Activated CD4-positive, alpha-beta memory T cell treated with anti-CD3 and anti-CD28 coated beads, Interleukin-2, amount 10 ng/mL, durations not matched to agents 7 days and 5 days (primary cell): ENCODE data around the gene RSU1. TPM values are rescaled to one million over a fixed set of nuclear protein-coding genes. Genes with fewer than 3 reads are reported as not detected.

Source experiments
- CTCF ChIA-PET: fragments of 350-600 bp; sonication (Branson Sonifier 250); formaldehyde crosslinking; loops from one replicate; lab custom pipeline; 2021; ENCODE audit warnings: antibody characterized with exemption, inconsistent platforms; lab: Charles Lee
- POLR2A ChIA-PET: fragments of 350-600 bp; sonication (Branson Sonifier 250); formaldehyde crosslinking; loops from one replicate; lab custom pipeline; 2021; ENCODE audit warnings: antibody characterized with exemption; lab: Charles Lee
- DNase-seq: peaks from one replicate; pipeline ENCODE4 v3.0.0-alpha.2; 2020
- H3K27ac Mint-ChIP-seq: one replicate; pipeline ENCODE4 v1.8.0; 2021; ENCODE audit warnings: mild to moderate bottlenecking, mixed read lengths
- H3K27me3 Mint-ChIP-seq: one replicate; pipeline ENCODE4 v1.8.0; 2021; ENCODE audit warnings: mixed read lengths
- H3K36me3 Mint-ChIP-seq: one replicate; pipeline ENCODE4 v1.8.0; 2021; ENCODE audit warnings: low read depth, mixed read lengths
- H3K4me1 Mint-ChIP-seq: one replicate; pipeline ENCODE4 v1.8.0; 2021; ENCODE audit warnings: mixed read lengths
- H3K4me3 Mint-ChIP-seq: one replicate; pipeline ENCODE4 v1.8.0; 2021; ENCODE audit warnings: mild to moderate bottlenecking, mixed read lengths
- H3K9me3 Mint-ChIP-seq: one replicate; pipeline ENCODE4 v1.8.0; 2021; ENCODE audit warnings: mixed read lengths
- total RNA-seq, 2 experiments: library from RNA; stranded (reverse); gene quantifications; one replicate each; pipeline ENCODE4 v1.2.3, GENCODE V29; 2021

Gene RSU1
- total RNA-seq: 10 to 100 TPM; 74.3 to 74.9 TPM

DNA sequence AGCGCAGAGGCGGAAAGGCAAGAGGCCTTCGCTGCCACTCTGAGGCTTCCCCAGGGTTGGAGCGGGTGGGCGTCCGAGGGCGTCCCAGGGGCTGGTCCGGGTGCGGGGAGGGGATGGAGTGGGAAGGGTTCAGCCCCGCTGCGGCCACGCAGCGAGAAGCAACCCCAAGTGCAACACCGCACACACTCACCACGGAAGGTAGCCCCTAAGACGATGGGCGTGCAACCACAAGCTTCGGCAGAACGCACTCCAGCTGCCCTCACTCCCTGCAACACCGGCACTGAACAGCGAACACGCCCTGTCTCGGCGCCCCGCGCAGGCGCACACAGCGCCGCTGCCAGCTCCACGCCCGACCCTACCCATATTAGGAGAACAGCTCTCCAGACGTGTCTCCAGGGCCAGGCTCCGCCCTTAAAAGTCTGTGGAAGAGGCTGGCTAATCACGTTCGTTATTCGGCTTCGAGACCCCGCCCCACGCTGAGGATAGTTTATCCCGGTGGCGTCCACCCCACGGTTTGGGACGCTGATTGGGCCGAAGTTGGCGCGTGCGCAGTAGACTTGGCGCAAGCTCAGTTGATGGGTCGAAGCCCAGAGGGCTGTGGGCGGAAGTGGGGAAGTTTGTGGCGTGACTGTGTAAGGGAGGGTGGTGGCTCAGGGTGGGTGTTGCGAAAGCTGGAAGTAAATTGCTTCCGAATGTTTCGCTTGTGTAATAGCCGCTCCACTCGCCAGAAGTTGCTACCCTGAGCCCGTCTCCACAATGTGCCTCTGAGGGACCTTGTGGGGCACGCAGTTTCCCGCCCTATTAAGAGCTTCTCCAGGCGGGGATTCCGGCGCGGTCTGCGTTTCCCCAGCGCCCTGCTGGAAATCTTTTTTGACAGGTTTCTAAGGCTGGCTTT, at the start of gene RSU1:
RSU1 (minus strand) TSS at position 300 of the 895 bp plus-strand sequence. CDS start 343 bp downstream, outside the sequence.
- DNase-seq: peak; percentile 100
- POLR2A ChIA-PET: interaction anchor here (0.6 to 2.2 kb wide), 31 partner anchors 11 to 957 kb away, joined by 3 to 58 read pairs (median 5); partner anchors contain the start of genes MINDY3, PTER, STAM and TRDMT1
- H3K36me3 Mint-ChIP-seq: peaks cover 34% of the 10 kb centered on the region
- peak within 1 kb of the TSS; percentile 85 for H3K4me3 Mint-ChIP-seq
- H3K27me3 Mint-ChIP-seq: peaks cover 4% of the 10 kb centered on the region
- H3K27ac Mint-ChIP-seq: peak within 1 kb of the TSS; percentile 92
- CTCF ChIA-PET: interaction anchor here (0.6 to 1.8 kb wide), 22 partner anchors 8 to 1295 kb away, joined by 3 to 10 read pairs (median 4); partner anchors contain the start of gene VIM
- peaks cover 40% of the 10 kb centered on the region for H3K4me1 Mint-ChIP-seq
- H3K9me3 Mint-ChIP-seq: peaks cover 13% of the 10 kb centered on the region

DNA sequence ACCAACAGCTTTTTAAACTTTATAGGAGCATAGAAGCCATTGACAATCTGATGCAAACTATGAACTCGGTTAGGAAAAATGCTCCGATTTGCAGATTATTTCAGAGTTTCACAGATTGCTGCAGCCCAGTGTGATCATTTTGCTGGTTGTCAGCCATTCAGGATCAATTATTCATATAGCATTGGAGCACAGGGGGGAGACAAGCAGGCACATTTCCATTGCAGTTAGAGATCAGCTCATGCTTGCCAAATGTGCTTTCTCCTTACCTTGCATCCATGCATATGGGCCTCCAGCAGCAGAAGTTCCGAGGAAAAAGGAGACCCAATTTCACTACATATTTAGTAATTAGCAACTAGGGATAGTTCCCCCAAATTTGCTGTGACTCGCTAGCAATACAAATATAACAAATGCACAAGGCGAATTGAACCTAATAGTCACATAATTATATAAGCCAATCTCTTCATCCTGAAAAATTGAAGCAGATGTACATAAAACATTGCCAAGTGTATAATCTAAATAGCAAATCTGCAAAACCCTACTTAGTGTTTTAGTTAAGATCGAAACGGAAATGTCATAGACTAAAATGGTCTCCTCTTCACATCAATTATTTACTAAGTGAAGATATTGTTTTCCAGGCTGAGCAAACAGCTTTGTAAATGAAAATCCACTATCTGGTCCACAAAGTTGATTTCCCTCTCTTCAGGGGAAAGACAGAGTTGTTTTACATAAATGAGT, 49.5 kb upstream of the RSU1 start:
- Mint-ChIP-seq H3K4me1 (no peaks in the 10 kb centered on the region), H3K4me3 (no peak overlapping the region), H3K27me3 (no peaks in the 10 kb centered on the region), H3K27ac (no peak overlapping the region), H3K9me3 (no peaks in the 10 kb centered on the region), H3K36me3 (no peaks in the 10 kb centered on the region)
- CTCF ChIA-PET: no interaction called here
- POLR2A ChIA-PET: no interaction called here
- no peak for DNase-seq

DNA sequence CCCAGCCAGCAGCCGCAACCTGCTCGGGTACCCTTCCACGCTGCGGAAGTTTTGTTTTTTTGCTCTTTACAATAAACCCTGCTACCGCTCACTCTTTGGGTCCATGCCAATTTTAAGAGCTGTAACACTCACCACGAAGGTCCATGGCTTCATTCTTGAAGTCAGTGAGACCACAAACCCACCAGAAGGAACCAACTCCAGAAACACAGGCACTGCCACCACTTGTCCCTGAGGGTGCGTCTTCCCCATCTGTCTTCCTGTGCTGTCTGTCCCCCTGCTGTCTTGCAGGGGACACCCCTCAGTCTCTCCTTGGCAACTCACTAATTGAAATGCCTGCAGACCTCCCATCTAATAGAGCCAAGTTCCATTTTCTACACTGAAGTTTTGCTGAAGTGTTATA, 48.5 kb upstream of the RSU1 start:
- Mint-ChIP-seq H3K4me1 (no peaks in the 10 kb centered on the region), H3K4me3 (no peak overlapping the region), H3K9me3 (no peaks in the 10 kb centered on the region), H3K27ac (no peak overlapping the region), H3K36me3 (no peaks in the 10 kb centered on the region), H3K27me3 (peaks cover 2% of the 10 kb centered on the region)
- ChIA-PET POLR2A (no interaction called here), CTCF (no interaction called here)
- no peak for DNase-seq

DNA sequence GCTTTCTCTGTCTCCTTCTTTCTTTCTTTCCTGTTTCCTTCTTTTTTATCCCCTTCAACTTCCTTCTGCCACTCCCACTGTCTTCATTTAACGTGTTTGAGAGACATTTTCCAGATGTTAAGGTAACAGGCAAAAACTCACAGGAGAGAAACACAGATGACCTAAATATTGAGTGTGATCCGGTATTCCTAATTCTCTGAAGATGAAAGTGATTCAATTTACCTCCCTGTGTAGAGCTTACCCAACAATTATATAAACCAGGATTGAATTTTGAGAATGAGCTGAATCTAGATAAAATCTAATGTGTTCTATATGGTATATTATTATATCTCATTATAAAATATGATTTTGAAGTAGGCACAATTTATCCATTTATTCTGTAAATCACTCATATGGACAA, 46.5 kb upstream of the RSU1 start:
- H3K4me3 Mint-ChIP-seq: no peak overlapping the region
- ChIA-PET POLR2A (no interaction called here), CTCF (interaction anchor here (0.9 kb wide), 1 partner anchor 36 kb away, joined by 4 read pairs; no protein-coding TSS in a partner anchor)
- no peak overlapping the region for H3K27ac Mint-ChIP-seq
- H3K36me3 Mint-ChIP-seq: no peaks in the 10 kb centered on the region
- H3K27me3 Mint-ChIP-seq: peaks cover 3% of the 10 kb centered on the region
- no peak for DNase-seq
- H3K4me1 Mint-ChIP-seq: no peaks in the 10 kb centered on the region
- no peaks in the 10 kb centered on the region for H3K9me3 Mint-ChIP-seq

DNA sequence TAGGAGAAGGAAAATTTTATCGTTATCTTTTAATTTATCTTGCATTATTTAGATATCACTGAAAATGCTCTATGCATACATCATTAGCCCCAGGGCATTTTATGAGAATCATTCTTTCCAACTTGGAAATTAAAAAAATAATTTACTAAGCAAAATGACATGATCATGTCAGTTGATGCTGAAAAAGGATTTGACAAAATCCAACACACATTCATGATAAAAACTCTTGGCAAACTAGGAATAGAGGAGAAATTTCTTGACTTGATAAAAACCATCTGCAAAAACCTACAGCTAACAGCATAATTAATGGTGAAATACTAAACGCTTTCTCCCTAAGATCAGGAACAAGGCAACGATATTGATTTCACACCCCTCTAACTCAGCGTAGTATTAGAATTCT, 40.2 kb upstream of the RSU1 start:
- ChIA-PET CTCF (interaction anchor here (1.8 kb wide), 1 partner anchor 399 kb away, joined by 5 read pairs; no protein-coding TSS in a partner anchor), POLR2A (interaction anchor here (0.6 kb wide), 1 partner anchor 258 kb away, joined by 3 read pairs; no protein-coding TSS in a partner anchor)
- DNase-seq: no peak
- no peak overlapping the region for H3K27ac Mint-ChIP-seq
- H3K9me3 Mint-ChIP-seq: no peaks in the 10 kb centered on the region
- no peaks in the 10 kb centered on the region for H3K4me1 Mint-ChIP-seq
- H3K27me3 Mint-ChIP-seq: peaks cover 5% of the 10 kb centered on the region
- H3K4me3 Mint-ChIP-seq: no peak overlapping the region
- H3K36me3 Mint-ChIP-seq: no peaks in the 10 kb centered on the region

DNA sequence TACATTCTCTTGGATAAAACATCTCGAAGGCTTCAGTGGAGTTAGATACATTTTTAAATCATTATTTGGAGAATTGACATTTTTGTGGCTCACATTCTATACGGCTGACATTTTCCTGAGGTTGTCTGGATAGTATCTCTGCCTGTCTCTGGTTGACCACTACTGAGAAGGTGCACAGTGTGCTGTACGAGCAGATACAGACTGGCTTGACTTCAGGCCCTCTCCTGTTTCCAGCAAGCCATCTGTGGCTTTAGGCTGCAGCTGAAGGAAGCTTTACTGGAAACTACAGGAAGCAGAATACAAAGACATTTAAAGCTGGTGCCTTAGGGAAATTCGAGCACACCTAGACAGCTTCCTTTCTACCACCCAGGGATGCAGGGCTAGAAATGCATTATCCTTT, 39.3 kb upstream of the RSU1 start:
- POLR2A ChIA-PET: interaction anchor here (0.6 kb wide), 1 partner anchor 259 kb away, joined by 3 read pairs; no protein-coding TSS in a partner anchor
- Mint-ChIP-seq H3K27ac (no peak overlapping the region), H3K9me3 (no peaks in the 10 kb centered on the region), H3K36me3 (no peaks in the 10 kb centered on the region), H3K4me1 (no peaks in the 10 kb centered on the region), H3K27me3 (peaks cover 6% of the 10 kb centered on the region), H3K4me3 (no peak overlapping the region)
- no peak for DNase-seq
- CTCF ChIA-PET: no interaction called here

DNA sequence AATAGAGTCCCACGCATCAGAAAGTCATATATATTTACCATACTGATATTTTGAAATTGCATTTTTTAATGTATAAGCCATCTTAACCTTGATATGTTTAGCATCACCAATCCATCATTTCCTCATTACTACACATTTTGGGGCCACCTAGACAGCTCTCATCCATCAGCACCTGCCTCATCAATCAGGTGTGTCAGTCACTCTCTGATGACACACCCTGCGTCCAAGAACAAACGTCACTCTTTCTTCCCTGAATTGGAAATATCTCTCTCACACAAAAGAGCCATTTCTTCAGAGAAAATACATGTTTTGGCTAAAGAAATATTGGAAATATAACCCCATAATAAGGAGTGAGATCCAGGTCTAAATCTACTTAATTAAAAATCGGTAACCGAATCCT, 38.9 kb upstream of the RSU1 start:
- no peak for DNase-seq
- Mint-ChIP-seq H3K27me3 (peaks cover 7% of the 10 kb centered on the region), H3K36me3 (no peaks in the 10 kb centered on the region), H3K27ac (no peak overlapping the region), H3K4me1 (no peaks in the 10 kb centered on the region), H3K4me3 (no peak overlapping the region), H3K9me3 (no peaks in the 10 kb centered on the region)
- POLR2A ChIA-PET: no interaction called here
- CTCF ChIA-PET: interaction anchor here (1.1 kb wide), 1 partner anchor 401 kb away, joined by 4 read pairs; no protein-coding TSS in a partner anchor

DNA sequence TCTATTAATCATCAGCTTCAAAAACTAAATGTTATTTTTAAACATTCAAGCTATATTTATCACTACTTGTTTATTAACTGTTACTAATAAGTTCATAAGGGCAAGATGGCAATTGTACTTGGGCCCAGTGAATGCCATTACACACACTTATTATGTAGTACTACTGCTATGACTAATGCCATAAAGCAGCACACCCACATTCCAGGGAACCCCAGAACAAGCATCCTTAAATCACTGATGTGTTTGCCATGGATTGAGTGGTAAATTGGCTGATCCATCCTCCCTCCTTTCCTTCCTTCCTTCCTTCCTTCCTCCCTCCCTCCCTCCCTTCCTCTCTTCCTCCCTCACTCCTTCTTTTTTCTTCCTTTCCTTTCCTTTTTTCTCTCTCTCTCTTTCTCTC, 37.4 kb upstream of the RSU1 start:
- no peak for DNase-seq
- Mint-ChIP-seq H3K4me1 (no peaks in the 10 kb centered on the region), H3K9me3 (no peaks in the 10 kb centered on the region), H3K27me3 (peaks cover 4% of the 10 kb centered on the region), H3K27ac (no peak overlapping the region), H3K36me3 (no peaks in the 10 kb centered on the region), H3K4me3 (no peak overlapping the region)
- CTCF ChIA-PET: interaction anchor here (1.1 to 2.3 kb wide), 2 partner anchors 402 to 417 kb away, joined by 3 to 12 read pairs; no protein-coding TSS in a partner anchor
- POLR2A ChIA-PET: no interaction called here

DNA sequence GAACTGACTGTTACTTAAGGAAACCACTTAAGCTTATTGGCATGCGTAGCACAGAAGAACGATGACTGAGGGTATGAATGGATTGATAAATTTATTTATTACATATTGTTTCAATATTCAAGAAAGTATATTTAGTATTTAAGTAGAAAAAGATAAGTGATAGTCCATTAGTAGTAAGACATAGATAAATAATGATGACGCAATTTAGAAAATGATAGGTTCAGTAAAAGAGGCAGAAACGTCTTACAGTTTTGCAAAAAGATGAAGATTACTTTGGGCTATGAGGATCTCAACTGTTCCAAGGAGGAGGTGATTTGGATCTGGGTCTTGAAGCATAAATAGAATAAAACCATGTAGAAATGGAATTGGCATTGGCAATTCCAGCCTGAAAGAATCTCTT, 36.6 kb upstream of the RSU1 start:
- Mint-ChIP-seq H3K4me3 (no peak overlapping the region), H3K36me3 (no peaks in the 10 kb centered on the region), H3K4me1 (no peaks in the 10 kb centered on the region), H3K27ac (no peak overlapping the region), H3K9me3 (no peaks in the 10 kb centered on the region), H3K27me3 (peaks cover 4% of the 10 kb centered on the region)
- ChIA-PET POLR2A (no interaction called here), CTCF (interaction anchor here (1.0 to 2.3 kb wide), 4 partner anchors 12 to 418 kb away, joined by 3 to 12 read pairs (median 4); no protein-coding TSS in a partner anchor)
- no peak for DNase-seq

DNA sequence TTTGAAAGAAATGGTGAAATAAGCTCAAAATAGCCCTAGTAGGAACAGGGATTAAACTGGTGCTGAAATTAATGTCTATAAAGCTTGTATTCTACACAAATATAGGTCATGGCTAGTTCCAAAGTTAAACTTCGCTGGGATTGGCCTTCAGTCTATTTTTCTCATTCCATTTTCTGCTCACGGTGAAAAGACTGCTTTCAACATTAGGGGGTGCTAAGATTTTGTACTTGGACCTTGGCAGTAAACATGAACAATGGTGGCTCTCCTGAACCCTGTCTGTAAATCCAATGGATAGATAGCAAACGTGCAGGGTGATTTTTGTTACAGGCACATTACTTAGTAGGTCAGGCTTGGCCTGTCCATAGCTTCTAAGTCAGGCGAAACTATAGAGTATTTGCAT, 36.0 kb upstream of the RSU1 start:
- POLR2A ChIA-PET: interaction anchor here (0.7 kb wide), 1 partner anchor 22 kb away, joined by 5 read pairs; no protein-coding TSS in a partner anchor
- H3K9me3 Mint-ChIP-seq: no peaks in the 10 kb centered on the region
- H3K27me3 Mint-ChIP-seq: peaks cover 4% of the 10 kb centered on the region

DNA sequence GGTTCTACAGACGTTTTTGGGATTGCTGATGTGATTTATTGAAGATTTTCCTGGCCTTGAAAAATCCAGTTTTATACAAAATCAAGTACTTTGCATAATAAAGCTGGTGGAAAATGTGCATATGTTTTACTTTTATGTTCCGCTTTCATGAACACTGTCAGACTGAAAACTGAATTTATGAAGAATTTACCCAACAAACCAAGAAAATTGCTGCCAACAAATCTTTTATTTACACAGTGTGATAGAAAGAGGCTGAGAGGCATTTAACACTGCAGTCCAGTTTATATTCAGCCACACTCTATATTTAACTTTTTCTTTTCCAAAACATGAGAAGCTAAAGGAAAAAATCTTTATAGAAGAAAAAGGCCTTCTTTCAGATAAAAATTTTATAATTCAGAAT, 35.4 kb upstream of the RSU1 start:
- Mint-ChIP-seq H3K4me1 (no peaks in the 10 kb centered on the region), H3K27ac (no peak overlapping the region), H3K9me3 (no peaks in the 10 kb centered on the region), H3K4me3 (no peak overlapping the region), H3K36me3 (no peaks in the 10 kb centered on the region), H3K27me3 (peaks cover 4% of the 10 kb centered on the region)
- no peak for DNase-seq
- CTCF ChIA-PET: interaction anchor here (0.6 to 2.3 kb wide), 10 partner anchors 11 to 524 kb away, joined by 3 to 12 read pairs (median 4); no protein-coding TSS in a partner anchor
- POLR2A ChIA-PET: interaction anchor here (0.7 kb wide), 1 partner anchor 22 kb away, joined by 5 read pairs; no protein-coding TSS in a partner anchor

More for the DNA sequence above, 36.0 kb upstream of the RSU1 start:
- no peak for DNase-seq
- no peaks in the 10 kb centered on the region for H3K36me3 Mint-ChIP-seq
- CTCF ChIA-PET: interaction anchor here (0.6 to 2.3 kb wide), 11 partner anchors 11 to 523 kb away, joined by 3 to 12 read pairs (median 4); no protein-coding TSS in a partner anchor
- no peak overlapping the region for H3K4me3 Mint-ChIP-seq
- no peak overlapping the region for H3K27ac Mint-ChIP-seq
- no peaks in the 10 kb centered on the region for H3K4me1 Mint-ChIP-seq

DNA sequence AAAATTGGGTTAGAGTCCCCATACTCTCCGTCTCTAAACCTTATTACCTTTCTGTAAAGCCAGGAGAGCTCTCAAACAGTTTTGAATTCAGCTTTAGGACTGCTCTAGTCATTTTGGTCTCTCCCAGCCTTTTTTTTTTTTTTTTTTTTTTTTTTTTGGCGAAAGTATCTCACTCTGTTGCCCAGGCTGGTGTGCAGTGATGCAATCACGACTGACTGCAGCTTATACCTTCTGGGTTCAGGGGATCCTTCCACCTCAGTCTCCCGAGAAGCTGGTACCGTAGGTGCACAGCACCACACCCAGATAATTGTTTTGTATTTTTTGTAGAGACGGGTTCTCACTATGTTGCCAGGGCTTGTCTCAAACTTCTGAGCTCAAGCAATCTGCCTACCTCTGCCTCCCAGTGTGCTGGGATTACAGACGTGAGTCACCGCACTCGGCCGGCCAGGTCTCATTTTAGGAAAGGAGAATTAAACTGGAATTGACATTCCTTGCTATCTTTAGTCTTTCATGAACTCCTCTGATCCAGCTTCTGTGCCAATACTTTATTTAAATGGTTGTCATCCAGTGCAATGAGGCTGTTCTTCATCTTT, 31.4 kb upstream of the RSU1 start:
- ChIA-PET POLR2A (no interaction called here), CTCF (interaction anchor here (0.6 to 1.9 kb wide), 3 partner anchors 400 to 408 kb away, joined by 3 to 4 read pairs (median 3); no protein-coding TSS in a partner anchor)
- Mint-ChIP-seq H3K27ac (no peak overlapping the region), H3K9me3 (no peaks in the 10 kb centered on the region), H3K36me3 (no peaks in the 10 kb centered on the region), H3K27me3 (peaks cover 4% of the 10 kb centered on the region), H3K4me1 (no peaks in the 10 kb centered on the region), H3K4me3 (no peak overlapping the region)
- no peak for DNase-seq
